Ascending aorta (tissue), 2 donors: Measurements from ENCODE around the gene KDM3B. TPM values are rescaled to one million over a fixed set of nuclear protein-coding genes. Genes with fewer than 3 reads are reported as not detected.
"Not testable (repeated sequence)": the region's sequence is repeated elsewhere in the genome, so short reads cannot be mapped to it uniquely, and the experiment has no call there.

ENCODE experiments used
- DNase-seq, 2 donors: peaks; one replicate each; pipeline ENCODE4 v3.0.0-alpha.2; 2019; ENCODE audit warnings: low spot score in 2 of 2
- H3K27ac ChIP-seq, 2 donors: fragments of 200-600 bp; sonication (generic); one replicate each; pipeline ENCODE4 v1.5.1; 2016 to 2017; ENCODE audit warnings: mild to moderate bottlenecking in 1 of 2
- H3K27me3 ChIP-seq: fragments of 200-600 bp; sonication (generic); one replicate; pipeline ENCODE4 v1.5.1; 2017
- H3K36me3 ChIP-seq, 2 donors: fragments of 200-600 bp; sonication (generic); one replicate each; pipeline ENCODE4 v1.5.1; 2016
- H3K4me1 ChIP-seq, 2 donors: fragments of 200-600 bp; sonication (generic); one replicate each; pipeline ENCODE4 v1.5.1; 2016 to 2017; ENCODE audit warnings: mild to moderate bottlenecking in 1 of 2
- H3K4me3 ChIP-seq, 2 donors: fragments of 200-600 bp; sonication (generic); one replicate each; pipeline ENCODE4 v1.5.1; 2016 to 2017; ENCODE audit warnings: mild to moderate bottlenecking in 1 of 2
- H3K9me3 ChIP-seq, 2 donors: fragments of 200-600 bp; sonication (generic); one replicate each; pipeline ENCODE4 v1.5.1; 2016
- intact Hi-C: fragments of 100-400 bp; cut with DNase I; formaldehyde crosslinking; loops from one replicate; pipeline ENCODE4 v1.15.1; 2023
- total RNA-seq: library from RNA; depleted of rRNA; stranded (reverse); fragments of >200 nt; gene quantifications from one replicate; pipeline ENCODE4 v1.1.0, GENCODE V29; 2016
- TF ChIP-seq, protein P1 (sequence below), 3 experiments: fragments of 200-600 bp in 2 of 3; fragments of 450-650 bp in 1 of 3; sonication (generic) in 2 of 3; IDR thresholded peaks; one replicate each; pipeline ENCODE4 v1.5.1; 2016 to 2019; ENCODE audit warnings: antibody characterized with exemption in 3 of 3, mild to moderate bottlenecking in 1 of 3, moderate library complexity in 1 of 3

Gene KDM3B
- total RNA-seq, 1 donor from 2014 or later: 33.4 TPM

DNA sequence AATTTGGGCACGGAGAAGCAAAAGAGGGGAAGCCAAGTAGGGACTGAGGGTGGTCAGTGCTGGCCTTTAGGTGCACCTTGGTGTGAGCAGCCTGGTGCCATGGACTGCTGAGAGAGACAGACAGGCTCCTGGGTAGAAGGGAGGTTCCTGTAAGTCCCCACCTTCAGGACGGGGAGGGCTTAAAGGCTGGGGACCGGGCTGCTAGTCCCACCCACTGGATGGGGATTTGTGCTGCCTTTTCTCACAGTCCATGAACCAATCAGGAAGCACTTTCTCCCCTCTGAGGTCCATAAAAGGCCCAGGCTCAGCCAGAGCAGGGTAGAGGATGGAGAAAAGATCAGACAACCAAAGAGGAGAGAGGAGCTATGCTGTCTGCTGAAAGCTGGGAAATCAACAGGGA lies 36.1 kb upstream of the KDM3B start:
- intact Hi-C loops: no loop called here
- no peaks in the 10 kb centered on the region for H3K4me1 ChIP-seq
- no peaks in the 10 kb centered on the region for H3K9me3 ChIP-seq
- TF ChIP-seq, protein P1, sequence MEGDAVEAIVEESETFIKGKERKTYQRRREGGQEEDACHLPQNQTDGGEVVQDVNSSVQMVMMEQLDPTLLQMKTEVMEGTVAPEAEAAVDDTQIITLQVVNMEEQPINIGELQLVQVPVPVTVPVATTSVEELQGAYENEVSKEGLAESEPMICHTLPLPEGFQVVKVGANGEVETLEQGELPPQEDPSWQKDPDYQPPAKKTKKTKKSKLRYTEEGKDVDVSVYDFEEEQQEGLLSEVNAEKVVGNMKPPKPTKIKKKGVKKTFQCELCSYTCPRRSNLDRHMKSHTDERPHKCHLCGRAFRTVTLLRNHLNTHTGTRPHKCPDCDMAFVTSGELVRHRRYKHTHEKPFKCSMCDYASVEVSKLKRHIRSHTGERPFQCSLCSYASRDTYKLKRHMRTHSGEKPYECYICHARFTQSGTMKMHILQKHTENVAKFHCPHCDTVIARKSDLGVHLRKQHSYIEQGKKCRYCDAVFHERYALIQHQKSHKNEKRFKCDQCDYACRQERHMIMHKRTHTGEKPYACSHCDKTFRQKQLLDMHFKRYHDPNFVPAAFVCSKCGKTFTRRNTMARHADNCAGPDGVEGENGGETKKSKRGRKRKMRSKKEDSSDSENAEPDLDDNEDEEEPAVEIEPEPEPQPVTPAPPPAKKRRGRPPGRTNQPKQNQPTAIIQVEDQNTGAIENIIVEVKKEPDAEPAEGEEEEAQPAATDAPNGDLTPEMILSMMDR (IDR thresholded peaks at IDR 0.05): no peak
- no peaks in the 10 kb centered on the region for H3K27me3 ChIP-seq
- no peak overlapping the region for H3K27ac ChIP-seq
- no peak for DNase-seq
- H3K36me3 ChIP-seq: no peaks in the 10 kb centered on the region
- no peak overlapping the region for H3K4me3 ChIP-seq

DNA sequence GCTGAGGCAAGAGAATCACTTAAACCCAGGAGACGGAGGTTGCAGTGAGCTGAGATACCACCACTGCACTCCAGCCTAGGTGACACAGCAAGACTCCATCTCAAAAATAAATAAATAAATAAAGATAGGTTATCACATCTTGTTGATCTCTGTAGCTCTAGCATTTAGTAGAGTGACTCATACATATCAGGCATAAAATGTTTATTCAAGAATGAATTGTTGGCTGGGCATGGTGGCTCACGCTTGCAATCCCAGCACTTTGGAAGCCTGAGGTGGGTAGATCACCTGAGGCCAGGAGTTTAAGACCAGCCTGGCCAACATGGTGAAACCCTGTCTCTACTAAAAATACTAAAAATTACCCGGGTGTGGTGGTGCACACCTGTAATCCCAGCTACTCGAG lies 34.3 kb upstream of the KDM3B start:
- H3K27ac ChIP-seq, H3K27me3 ChIP-seq, H3K36me3 ChIP-seq, H3K4me1 ChIP-seq, H3K9me3 ChIP-seq, intact Hi-C loops, H3K4me3 ChIP-seq, DNase-seq: not testable (repeated sequence)

DNA sequence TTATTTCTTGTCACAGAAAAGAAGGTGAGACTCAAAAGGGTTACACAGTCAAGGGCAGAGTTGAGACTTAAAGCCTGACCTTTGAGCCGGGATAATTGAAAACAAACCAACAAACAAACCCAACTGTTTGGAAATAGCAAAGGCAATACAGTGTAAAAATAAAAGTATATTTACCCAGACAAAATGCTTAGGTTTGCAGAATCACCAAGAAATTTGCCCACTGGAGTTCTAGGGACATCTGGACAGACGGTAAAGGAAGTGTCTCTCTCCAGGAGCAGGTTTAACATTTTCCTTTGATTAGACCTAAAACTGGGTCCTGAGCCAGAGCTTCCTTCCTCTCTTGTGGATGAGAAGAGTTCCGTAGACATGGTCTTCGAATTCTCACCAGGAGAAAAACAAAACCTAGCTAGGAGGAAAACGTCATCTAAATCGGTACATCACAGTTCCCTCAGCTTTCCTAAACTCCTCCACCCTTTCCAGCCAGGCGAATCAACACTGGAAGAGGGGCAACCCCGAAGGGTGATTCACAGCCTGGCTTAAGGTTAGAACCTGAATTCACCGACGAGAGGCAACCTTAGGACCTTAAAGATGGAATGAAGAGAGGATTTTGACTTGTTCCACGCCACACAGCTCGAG lies 21.6 kb upstream of the KDM3B start:
- Histone ChIP-seq H3K27ac (no peak overlapping the region), H3K4me1 (peaks cover 0 to 3% of the 10 kb centered on the region in 2 donors), H3K36me3 (no peaks in the 10 kb centered on the region), H3K9me3 (no peaks in the 10 kb centered on the region), H3K27me3 (no peaks in the 10 kb centered on the region), H3K4me3 (peak overlapping the region; percentile 35 to 61)
- no peak for DNase-seq
- intact Hi-C loops: loop anchor here (5.0 to 10.0 kb wide), 2 partner anchors 154 to 706 kb away; partner anchors contain the start of genes BRD8 and KIF20A
- TF ChIP-seq, protein P1 (IDR thresholded peaks at IDR 0.05): no peak

DNA sequence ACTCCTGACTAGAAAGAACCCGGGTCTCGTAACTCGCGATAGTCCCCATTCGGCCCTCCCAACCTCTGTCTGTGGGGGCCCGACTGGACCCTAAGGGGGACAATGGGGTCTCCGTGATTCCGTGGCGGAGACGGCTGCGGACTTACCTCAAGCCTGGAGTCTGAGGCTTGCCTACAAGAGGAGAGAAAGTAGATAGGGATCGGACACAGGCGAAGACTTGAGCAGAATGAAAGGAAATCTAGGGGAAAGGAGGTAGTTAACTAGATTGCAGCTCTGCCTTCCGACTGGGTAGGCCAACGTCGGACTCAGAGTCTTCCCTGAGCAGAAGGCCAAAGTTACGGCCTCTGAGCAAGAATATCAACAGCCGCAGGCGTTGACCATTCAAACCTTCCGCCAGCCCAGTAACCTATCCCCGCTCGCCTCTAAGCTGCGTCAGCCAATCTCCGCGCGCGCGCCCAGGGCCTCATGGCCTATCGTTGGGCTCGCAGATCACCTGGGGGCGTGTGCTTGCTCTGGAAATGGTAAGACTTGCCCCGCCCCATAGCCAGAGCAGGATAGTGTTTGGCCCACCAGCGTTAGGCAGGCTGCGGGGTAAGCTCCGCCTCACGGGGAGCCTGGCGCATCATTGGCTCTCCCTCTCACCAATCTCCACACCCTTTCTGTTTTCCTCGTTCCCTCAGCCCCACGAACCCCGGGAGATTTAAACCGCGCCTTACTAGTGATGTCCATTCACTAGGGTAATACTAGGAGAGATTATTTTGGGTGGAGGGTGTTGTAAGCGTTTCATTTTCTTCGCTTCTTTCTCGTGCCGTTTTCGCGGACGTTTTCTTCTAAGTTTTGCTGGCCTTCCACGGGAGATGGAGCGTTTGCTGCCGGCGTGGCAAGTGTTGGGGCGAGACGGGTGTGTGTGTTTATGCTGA lies 20.8 kb upstream of the KDM3B start, which contains the start of gene CDC25C:
TSS of gene CDC25C (minus strand) at position 356 of the 920 bp plus-strand sequence. CDS start 624 bp downstream, outside the sequence.
- Histone ChIP-seq H3K27me3 (no peaks in the 10 kb centered on the region), H3K36me3 (no peaks in the 10 kb centered on the region), H3K4me1 (peaks cover 0 to 3% of the 10 kb centered on the region in 2 donors), H3K9me3 (no peaks in the 10 kb centered on the region), H3K4me3 (peak within 1 kb of the TSS; percentile 47 to 65), H3K27ac (no peak within 1 kb of the TSS)
- TF ChIP-seq, protein P1 (IDR thresholded peaks at IDR 0.05): no peak
- peak; percentile 98 to 99 for DNase-seq
- intact Hi-C loops: loop anchor here (2.0 to 10.0 kb wide), 3 partner anchors 154 to 707 kb away; partner anchors contain the start of genes BRD8, FAM13B and KIF20A

DNA sequence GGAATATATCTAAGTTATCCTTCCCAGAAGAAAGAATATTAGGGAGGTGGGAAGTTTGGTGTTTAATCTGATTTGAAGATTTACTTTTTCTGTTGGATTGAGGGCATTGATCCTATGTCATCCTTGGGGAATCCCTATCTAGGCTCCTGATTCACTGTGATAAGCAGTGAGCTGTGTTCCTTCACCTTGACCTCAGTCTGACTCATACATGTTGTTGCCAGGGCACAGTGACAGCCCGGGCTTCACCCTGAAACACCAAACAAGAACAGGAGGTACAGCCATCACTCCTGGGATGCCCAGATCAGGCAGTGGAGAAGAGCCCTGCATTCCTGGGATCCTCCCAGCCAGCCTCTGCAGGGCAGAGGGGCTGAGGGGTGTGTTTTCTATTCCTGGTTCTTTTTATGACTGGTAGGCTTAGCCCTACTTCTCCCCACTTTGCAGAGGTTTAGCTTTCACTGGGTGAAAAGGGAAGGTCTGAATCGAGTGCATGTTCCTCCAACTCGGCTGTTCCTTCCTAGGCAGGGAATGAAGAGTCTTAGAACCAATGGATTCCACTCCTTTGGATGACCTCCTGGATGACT lies 17.5 kb upstream of the KDM3B start:
- no peak for DNase-seq
- no peaks in the 10 kb centered on the region for H3K27me3 ChIP-seq
- H3K4me1 ChIP-seq: peaks cover 0 to 11% of the 10 kb centered on the region in 2 donors
- no peak overlapping the region for H3K4me3 ChIP-seq
- intact Hi-C loops: loop anchor here (5.0 to 10.0 kb wide), 3 partner anchors 123 to 710 kb away; partner anchors contain the start of genes BRD8, CDC23 and KIF20A
- no peaks in the 10 kb centered on the region for H3K9me3 ChIP-seq
- no peak overlapping the region for H3K27ac ChIP-seq
- TF ChIP-seq, protein P1 (IDR thresholded peaks at IDR 0.05): no peak
- no peaks in the 10 kb centered on the region for H3K36me3 ChIP-seq
